NB4 (cell line): Measurements from ENCODE around the gene SERPINA3.

ENCODE experiments used
- MYC ChIP-seq: IDR thresholded peaks from 2 replicates; pipeline ENCODE4 v1.6.1; 2011; ENCODE audit warnings: low read depth, low read length
- TF ChIP-seq, protein P1 (sequence below): IDR thresholded peaks from one replicate; pipeline ENCODE4 v1.5.1; 2012; ENCODE audit warnings: low read depth, low read length
- TF ChIP-seq, protein P2 (sequence below): IDR thresholded peaks from 2 replicates; pipeline ENCODE4 v1.6.1; 2011; ENCODE audit warnings: low read depth, low read length

DNA sequence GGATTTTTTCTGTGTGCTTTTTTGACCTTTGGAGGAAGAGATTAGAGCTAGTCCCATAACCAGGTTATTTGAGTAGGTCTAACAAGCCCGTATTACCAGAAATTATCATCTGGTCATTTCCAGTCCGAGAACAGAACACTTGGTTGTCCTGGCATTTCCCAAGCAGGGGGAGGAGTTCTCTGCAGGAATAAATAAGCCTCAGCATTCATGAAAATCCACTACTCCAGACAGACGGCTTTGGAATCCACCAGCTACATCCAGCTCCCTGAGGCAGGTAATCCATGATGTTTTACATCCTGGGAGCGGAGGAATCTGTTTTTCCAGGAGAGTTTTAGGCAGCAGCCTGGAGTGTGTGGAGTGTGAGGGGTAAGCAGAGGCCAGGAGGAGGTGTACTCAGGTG, at the start of gene SERPINA3:
- TF ChIP-seq, protein P1, sequence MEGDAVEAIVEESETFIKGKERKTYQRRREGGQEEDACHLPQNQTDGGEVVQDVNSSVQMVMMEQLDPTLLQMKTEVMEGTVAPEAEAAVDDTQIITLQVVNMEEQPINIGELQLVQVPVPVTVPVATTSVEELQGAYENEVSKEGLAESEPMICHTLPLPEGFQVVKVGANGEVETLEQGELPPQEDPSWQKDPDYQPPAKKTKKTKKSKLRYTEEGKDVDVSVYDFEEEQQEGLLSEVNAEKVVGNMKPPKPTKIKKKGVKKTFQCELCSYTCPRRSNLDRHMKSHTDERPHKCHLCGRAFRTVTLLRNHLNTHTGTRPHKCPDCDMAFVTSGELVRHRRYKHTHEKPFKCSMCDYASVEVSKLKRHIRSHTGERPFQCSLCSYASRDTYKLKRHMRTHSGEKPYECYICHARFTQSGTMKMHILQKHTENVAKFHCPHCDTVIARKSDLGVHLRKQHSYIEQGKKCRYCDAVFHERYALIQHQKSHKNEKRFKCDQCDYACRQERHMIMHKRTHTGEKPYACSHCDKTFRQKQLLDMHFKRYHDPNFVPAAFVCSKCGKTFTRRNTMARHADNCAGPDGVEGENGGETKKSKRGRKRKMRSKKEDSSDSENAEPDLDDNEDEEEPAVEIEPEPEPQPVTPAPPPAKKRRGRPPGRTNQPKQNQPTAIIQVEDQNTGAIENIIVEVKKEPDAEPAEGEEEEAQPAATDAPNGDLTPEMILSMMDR, result no peak
- no peak for TF ChIP-seq MYC
- TF ChIP-seq, protein P2, sequence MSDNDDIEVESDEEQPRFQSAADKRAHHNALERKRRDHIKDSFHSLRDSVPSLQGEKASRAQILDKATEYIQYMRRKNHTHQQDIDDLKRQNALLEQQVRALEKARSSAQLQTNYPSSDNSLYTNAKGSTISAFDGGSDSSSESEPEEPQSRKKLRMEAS, result no peak
